HepG2 (cell line): ENCODE data around the gene MRS2. TPM values are rescaled to one million over a fixed set of nuclear protein-coding genes. Genes with fewer than 3 reads are reported as not detected.

Experiments used
- ATAC-seq: fragments of 200-7000 bp; cut with Tn5 transposase; 3 replicates; pipeline ENCODE4 v1.9.1; 2020; ENCODE audit warnings: mild to moderate bottlenecking, moderate library complexity
- BruUV-seq: library from RNA; stranded (reverse); fragments of 400-500 nt; replicated peaks from 2 replicates; lab custom pipeline; 2021; lab: Mats Ljungman, UMichigan
- CTCF ChIA-PET: fragments of 300-600 bp; formaldehyde crosslinking; extraction: SDS; loops from one replicate; lab custom pipeline; 2021; ENCODE audit warnings: low total read pairs, inconsistent platforms, low intra/inter-chr PET ratio; lab: Yijun Ruan, JAX
- POLR2A ChIA-PET: fragments of 350-600 bp; sonication (Branson Sonifier 250); formaldehyde crosslinking; loops from one replicate; lab custom pipeline; 2020; ENCODE audit warnings: antibody characterized with exemption, inconsistent platforms; lab: Yijun Ruan, JAX
- DNase-seq: peaks from one replicate; pipeline ENCODE4 v3.0.0-alpha.2; 2015; ENCODE audit warnings: low spot score
- FAIRE-seq: peaks from 3 replicates; lab custom pipeline; 2011; peaks lifted over from hg19 to GRCh38; lab: Jason Lieb, UNC
- H2AFZ ChIP-seq: one replicate; pipeline ENCODE4 v1.6.1; 2011; ENCODE audit warnings: low read length, inconsistent platforms
- H3K27ac ChIP-seq: fragments of 300-600 bp; 3 replicates; pipeline ENCODE4 v1.8.0; 2011; ENCODE audit warnings: mixed run types, mild to moderate bottlenecking, mixed read lengths, low read length, inconsistent platforms; ENCODE audit not compliant: insufficient read depth; ENCODE audit errors: extremely low read length
- H3K27me3 ChIP-seq, 2 experiments: fragments of 200-600 bp in 1 of 2; 2 replicates in 1 of 2; 3 replicates in 1 of 2; pipeline versions ENCODE4 v1.6.0 to v1.8.0; 2011; ENCODE audit warnings: low read length in 2 of 2, mild to moderate bottlenecking in 2 of 2, moderate library complexity in 2 of 2, inconsistent platforms in 1 of 2; ENCODE audit not compliant: insufficient read depth in 2 of 2, control insufficient read depth in 1 of 2
- H3K36me3 ChIP-seq, 2 experiments: fragments of 200-600 bp in 1 of 2; replicated peaks in 1 of 2; 2 replicates in 1 of 2; 3 replicates in 1 of 2; pipeline versions ENCODE4 v1.5.1 to v1.8.0; 2011; ENCODE audit warnings: low read length in 2 of 2, inconsistent platforms in 1 of 2; ENCODE audit not compliant: insufficient read depth in 2 of 2, control insufficient read depth in 1 of 2
- H3K4me1 ChIP-seq: 2 replicates; pipeline ENCODE4 v1.5.1; 2012; ENCODE audit warnings: low read length, inconsistent platforms; ENCODE audit not compliant: insufficient read depth
- H3K4me2 ChIP-seq: 2 replicates; pipeline ENCODE4 v1.6.0; 2011; ENCODE audit warnings: low read depth, low read length, inconsistent platforms
- H3K4me3 ChIP-seq, 3 experiments: fragments of 200-600 bp in 1 of 3; sonication (generic), shearing (Covaris generic) in 1 of 3; replicated peaks in 1 of 3; 2 replicates each; pipeline ENCODE4 v1.5.1; 2011 to 2016; ENCODE audit warnings: low read length in 3 of 3, inconsistent platforms in 2 of 3, low read depth in 2 of 3, mild to moderate bottlenecking in 2 of 3, control low read depth in 1 of 3, mixed read lengths in 1 of 3; ENCODE audit not compliant: insufficient read depth in 1 of 3
- H3K79me2 ChIP-seq: one replicate; pipeline ENCODE4 v1.6.1; 2011; ENCODE audit warnings: low read length, inconsistent platforms; ENCODE audit not compliant: insufficient read depth
- H3K9ac ChIP-seq: 2 replicates; pipeline ENCODE4 v1.6.0; 2011; ENCODE audit warnings: mild to moderate bottlenecking, low read depth, low read length, inconsistent platforms; ENCODE audit not compliant: insufficient read depth
- H3K9me3 ChIP-seq: 2 replicates; pipeline ENCODE4 v1.5.1; 2012; ENCODE audit warnings: mild to moderate bottlenecking, low read length
- H4K20me1 ChIP-seq: 2 replicates; pipeline ENCODE4 v1.6.0; 2011; ENCODE audit warnings: inconsistent platforms, mild to moderate bottlenecking, low read length, moderate library complexity; ENCODE audit not compliant: insufficient read depth
- DDIT3 ChIP-seq: sonication (generic); formaldehyde crosslinking; IDR thresholded peaks from 2 replicates; pipeline ENCODE4 v1.4.0; 2020; ENCODE audit warnings: mild to moderate bottlenecking, missing genetic modification reagents
- DRAP1 ChIP-seq: IDR thresholded peaks from 2 replicates; pipeline ENCODE4 v1.6.1; 2016; ENCODE audit warnings: missing genetic modification reagents, missing compliant biosample characterization
- ISL2 ChIP-seq: sonication (generic); formaldehyde crosslinking; IDR thresholded peaks from 2 replicates; pipeline ENCODE4 v1.5.0; 2020; ENCODE audit warnings: missing genetic modification reagents
- SIX1 ChIP-seq: sonication (generic); formaldehyde crosslinking; IDR thresholded peaks from 2 replicates; pipeline ENCODE4 v1.4.0; 2020; ENCODE audit warnings: missing genetic modification reagents, borderline replicate concordance
- TSC22D2 ChIP-seq: sonication (generic); formaldehyde crosslinking; IDR thresholded peaks from 2 replicates; pipeline ENCODE4 v1.5.1; 2020; ENCODE audit warnings: missing genetic modification reagents, mild to moderate bottlenecking, borderline replicate concordance
- ZNF549 ChIP-seq: sonication (generic); formaldehyde crosslinking; IDR thresholded peaks from 2 replicates; pipeline ENCODE4 v1.5.0; 2020; ENCODE audit warnings: missing genetic modification reagents
- ZNF569 ChIP-seq: sonication (generic); formaldehyde crosslinking; IDR thresholded peaks from 2 replicates; pipeline ENCODE4 v1.5.0; 2020; ENCODE audit warnings: mild to moderate bottlenecking, missing genetic modification reagents, moderate library complexity, borderline replicate concordance
- ZNF687 ChIP-seq: sonication (generic); formaldehyde crosslinking; IDR thresholded peaks from 2 replicates; pipeline ENCODE4 v1.5.1; 2020; ENCODE audit warnings: mild to moderate bottlenecking, missing genetic modification reagents, moderate library complexity
- ZSCAN5A ChIP-seq: sonication (generic); formaldehyde crosslinking; IDR thresholded peaks from 2 replicates; pipeline ENCODE4 v1.8.0; 2022; ENCODE audit warnings: mild to moderate bottlenecking, missing genetic modification reagents, borderline replicate concordance
- ZXDC ChIP-seq: sonication (generic); formaldehyde crosslinking; IDR thresholded peaks from 2 replicates; pipeline ENCODE4 v1.5.0; 2020; ENCODE audit warnings: mild to moderate bottlenecking, missing genetic modification reagents
- WGBS: methylation state at CpG from one replicate; pipeline ENCODE4 v1.1.6; 2017; ENCODE audit warnings: low lambda C conversion rate; 5-methylcytosine and 5-hydroxymethylcytosine counted together
- in situ Hi-C: cut with HindIII; loops from 2 replicates; pipeline ENCODE4 v1.10.0; 2017; ENCODE audit warnings: low pct_unique_long_range_greater_than_20kb; ENCODE audit not compliant: extremely low pct_ligation_motif_present
- intact Hi-C: fragments of 100-400 bp; cut with micrococcal nuclease; formaldehyde crosslinking; loops from one replicate; pipeline ENCODE4 v1.10.0; 2022; ENCODE audit not compliant: unreplicated experiment
- polyA plus RNA-seq, 8 experiments: library from polyadenylated mRNA; depleted of rRNA in 3 of 8; stranded (reverse) in 7 of 8; unstranded in 1 of 8; fragments of >200 nt; fragmentation: Illumina TruSeq in 4 of 8; extraction: Trizol in 4 of 8; gene quantifications; 2 replicates each; pipeline versions ENCODE4 v1.2.1 to v1.2.3, GENCODE V29; 2011 to 2016; ENCODE audit warnings: low read depth in 4 of 8, missing spikeins in 1 of 8, mixed read lengths in 1 of 8; ENCODE audit not compliant: insufficient read depth in 1 of 8
- total RNA-seq, 5 experiments: library from RNA; depleted of rRNA; stranded (reverse); fragments of >200 nt; fragmentation: Illumina TruSeq; extraction: Trizol; gene quantifications; 2 replicates each; pipeline ENCODE4 v1.2.3, GENCODE V29; 2016; ENCODE audit warnings: low read depth in 1 of 5

MRS2 gene
- total and polyA plus RNA-seq, 2 of the 13 experiments (the other 11 are each of a cell fraction or from before 2014, with no cell fraction given), result 31.1 to 83.8 TPM

GRCh38 chr6:24430086-24430485 lies 27.4 kb downstream of the MRS2 start:
- no peak overlapping the region for H3K9ac ChIP-seq
- H3K4me1 ChIP-seq, result no peaks in the 10 kb centered on the region
- TF ChIP-seq ZNF569 (CRISPR knock-in tag) (no peak), DDIT3 (CRISPR knock-in tag) (no peak), ZSCAN5A (CRISPR knock-in tag) (no peak), TSC22D2 (no peak), ZNF549 (CRISPR knock-in tag) (no peak), SIX1 (CRISPR knock-in tag) (no peak), ZXDC (no peak), ISL2 (CRISPR knock-in tag) (no peak), DRAP1 (CRISPR knock-in tag) (no peak), ZNF687 (CRISPR knock-in tag) (no peak)
- H3K27me3 ChIP-seq, result no peaks in the 10 kb centered on the region
- no peak for DNase-seq
- H3K36me3 ChIP-seq, result peaks cover 5 to 23% of the 10 kb centered on the region in 2 experiments
- no peak overlapping the region for H3K27ac ChIP-seq
- H3K79me2 ChIP-seq, result no peaks in the 10 kb centered on the region
- H3K4me2 ChIP-seq, result no peak overlapping the region
- in situ Hi-C loops, result loop anchor here (5.0 to 10.0 kb wide), 2 partner anchors 92 to 265 kb away; no protein-coding TSS in a partner anchor
- intact Hi-C loops, result loop anchor here (2.0 kb wide), 3 partner anchors 65 to 641 kb away; partner anchors contain the start of gene ALDH5A1
- no peak overlapping the region for H3K4me3 ChIP-seq
- no peaks in the 10 kb centered on the region for H3K9me3 ChIP-seq
- no peak for FAIRE-seq
- CTCF ChIA-PET, result interaction anchor here (2.4 kb wide), 1 partner anchor 91 kb away, joined by 27 read pairs; no protein-coding TSS in a partner anchor
- no peak overlapping the region for H2AFZ ChIP-seq
- POLR2A ChIA-PET, result no interaction called here
- H4K20me1 ChIP-seq, result no peaks in the 10 kb centered on the region
- no TSS peak for BruUV-seq
- no peak for ATAC-seq
- 69% methylated on average over 3 of the region's 3 CpGs for WGBS
